ENCODE measurements around the gene MAP3K7CL.

MAP3K7CL gene, protein sequence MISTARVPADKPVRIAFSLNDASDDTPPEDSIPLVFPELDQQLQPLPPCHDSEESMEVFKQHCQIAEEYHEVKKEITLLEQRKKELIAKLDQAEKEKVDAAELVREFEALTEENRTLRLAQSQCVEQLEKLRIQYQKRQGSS

DNA sequence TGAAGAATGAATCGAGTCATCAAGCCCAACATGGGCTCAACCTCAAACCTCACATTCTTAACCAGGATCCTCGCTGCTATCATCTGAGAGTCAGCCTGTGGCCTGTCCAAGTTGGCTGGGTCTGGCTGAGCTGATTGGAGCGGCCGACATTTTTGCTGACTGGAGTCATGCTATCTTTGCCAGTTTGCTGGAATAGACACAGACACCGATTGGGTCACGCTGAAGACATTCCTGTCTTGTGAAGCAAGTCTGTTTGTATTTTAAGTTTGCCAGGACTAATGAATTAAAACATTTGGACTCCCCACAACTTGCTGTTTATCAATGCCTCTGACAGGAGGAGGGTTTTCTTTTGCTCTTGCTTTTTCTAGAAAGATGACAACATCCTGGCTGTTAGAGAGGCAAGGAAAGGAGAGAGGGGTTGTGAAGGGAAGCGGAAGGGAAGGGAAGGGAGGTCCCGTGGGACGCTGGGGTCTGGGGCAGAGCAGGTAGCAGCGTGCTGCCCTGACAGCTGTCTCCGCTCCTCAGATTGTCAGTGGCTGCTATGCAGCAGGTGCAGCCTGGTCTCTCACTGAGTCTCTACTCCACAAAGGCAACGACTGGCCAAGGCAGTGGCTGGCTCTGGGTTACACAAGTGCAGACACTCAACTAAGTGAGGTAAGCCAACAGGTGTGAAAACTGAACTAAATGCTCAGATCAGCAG is at the start of gene MAP3K7CL:
TSS of gene MAP3K7CL (plus strand) at position 375 of the 700 bp plus-strand sequence. CDS start 2,701 bp downstream, outside the sequence.
- peak; percentile 95 for DNase-seq (ENCODE audit: low spot score)

DNA sequence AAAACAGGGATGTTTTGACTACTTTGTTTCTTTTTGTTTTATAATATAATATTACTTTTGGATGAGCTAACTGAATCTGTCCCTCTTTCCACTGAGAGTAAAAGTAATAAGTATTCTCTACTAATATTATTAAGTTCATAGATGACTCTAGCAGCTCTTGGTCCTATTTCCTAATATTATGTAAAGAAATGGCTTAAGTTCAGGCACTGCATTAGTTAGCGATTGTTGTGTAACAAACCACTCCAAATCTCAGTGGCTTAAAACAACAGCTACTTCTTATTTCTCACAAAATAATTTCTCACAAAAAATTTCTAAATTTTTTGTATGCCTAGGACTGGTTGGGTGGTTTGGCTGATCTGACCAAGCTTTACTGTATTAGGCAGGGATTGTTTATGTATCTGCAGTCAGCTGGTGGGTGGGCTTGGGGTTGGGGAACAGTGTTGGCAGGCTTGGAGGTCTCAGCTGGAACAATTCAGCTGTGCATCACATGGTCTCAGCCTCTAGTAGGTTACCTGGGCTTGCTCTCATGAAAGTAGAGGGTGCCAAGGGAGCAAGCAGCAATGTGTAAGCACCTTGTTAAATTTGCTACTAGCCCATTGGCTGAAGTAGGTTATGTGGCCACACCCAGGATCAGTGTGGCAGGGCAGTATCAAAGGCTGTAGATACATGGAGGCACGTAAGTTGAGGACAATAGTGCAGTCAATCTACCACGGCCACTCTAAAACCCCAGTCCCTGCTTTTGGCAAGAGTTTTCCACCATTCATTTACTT is 48.2 kb upstream of the MAP3K7CL start:
- DNase-seq (ENCODE audit: low spot score) = no peak

DNA sequence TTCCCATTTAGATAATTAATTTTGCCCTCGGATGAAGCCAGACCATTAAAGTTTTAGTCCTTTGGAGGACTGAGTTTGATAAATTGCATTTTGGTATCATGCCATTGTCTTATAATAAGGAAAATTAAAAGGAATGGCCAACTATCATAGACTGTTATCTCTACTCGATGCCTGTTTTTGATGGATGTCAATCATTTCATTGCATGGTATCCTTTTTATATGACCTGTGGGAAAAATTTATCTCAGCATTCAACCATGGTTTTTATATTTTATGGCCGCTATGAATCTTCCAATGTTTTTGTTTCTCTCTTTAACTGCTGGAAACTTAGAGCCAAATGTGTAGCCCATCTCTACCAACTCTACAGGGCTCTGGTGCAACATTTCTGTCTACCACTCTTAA is 47.1 kb upstream of the MAP3K7CL start:
- DNase-seq (ENCODE audit: low spot score) = no peak

DNA sequence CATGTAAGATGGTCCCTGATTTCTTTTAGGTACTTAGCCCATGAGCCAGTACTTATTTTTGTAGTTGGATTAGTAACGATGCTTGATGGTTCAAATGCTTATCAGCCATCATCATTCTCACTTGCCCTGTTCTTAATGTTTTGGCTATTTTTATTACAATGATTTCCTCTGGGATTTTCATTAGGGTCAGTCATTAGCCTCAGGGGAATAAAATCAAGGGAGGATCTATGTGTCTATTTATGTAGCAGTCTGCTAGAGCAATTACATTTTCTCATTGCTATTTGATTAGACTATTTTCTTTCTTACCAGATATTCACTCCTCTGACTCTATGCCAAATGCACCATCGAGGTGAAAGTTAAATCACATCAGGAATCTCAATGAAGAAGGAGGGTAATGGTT is 46.1 kb upstream of the MAP3K7CL start:
- DNase-seq (ENCODE audit: low spot score) = no peak

DNA sequence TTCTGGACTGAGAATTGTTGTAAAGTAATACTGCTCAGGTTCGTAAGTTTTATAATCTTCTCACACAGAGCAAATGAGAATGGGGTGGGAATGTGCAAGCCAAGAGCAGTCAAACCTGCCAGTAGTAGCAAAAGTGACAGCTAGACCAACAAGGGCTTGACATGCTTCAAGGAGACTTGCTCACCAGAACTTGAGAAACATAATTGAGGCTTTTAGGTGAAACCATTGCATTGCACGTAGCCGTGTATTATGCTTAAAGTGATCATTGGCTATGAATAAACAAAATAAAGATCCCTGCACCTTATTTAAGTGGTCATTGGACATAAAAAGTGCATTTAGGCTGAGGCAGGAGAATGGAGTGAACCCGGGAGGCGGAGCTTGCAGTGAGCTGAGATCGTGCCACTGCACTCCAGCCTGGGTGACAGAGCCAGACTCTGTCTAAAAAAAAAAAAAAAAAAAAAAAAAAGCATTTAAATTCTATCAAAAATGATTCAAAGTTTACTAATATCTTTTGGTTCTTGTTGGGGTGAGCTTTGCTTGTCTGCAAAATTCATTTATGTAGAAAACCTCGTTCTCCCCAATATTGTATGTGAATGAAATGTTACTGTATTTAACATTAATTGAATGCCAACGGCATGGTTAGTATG is 45.2 kb upstream of the MAP3K7CL start:
- DNase-seq (ENCODE audit: low spot score) = no peak

DNA sequence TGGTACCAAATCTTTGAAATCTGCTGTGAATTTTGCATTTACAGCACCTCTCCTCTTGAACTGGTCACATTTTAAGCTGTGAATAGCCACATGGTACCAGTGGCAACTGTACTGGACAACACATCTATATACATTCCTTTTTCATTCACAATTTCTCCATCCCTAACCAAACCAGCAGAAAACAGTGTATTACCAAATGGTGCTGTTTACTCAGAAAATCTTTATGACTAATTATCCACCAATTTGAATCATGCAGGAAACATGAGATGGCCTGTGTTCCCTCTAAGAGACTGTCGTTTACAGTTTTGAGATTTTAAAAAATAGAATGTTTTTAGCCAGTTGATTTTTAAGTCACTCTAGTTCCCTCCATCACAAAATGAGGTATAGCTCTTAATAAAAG is 39.4 kb upstream of the MAP3K7CL start:
- peak; percentile 76 for DNase-seq (ENCODE audit: low spot score)

DNA sequence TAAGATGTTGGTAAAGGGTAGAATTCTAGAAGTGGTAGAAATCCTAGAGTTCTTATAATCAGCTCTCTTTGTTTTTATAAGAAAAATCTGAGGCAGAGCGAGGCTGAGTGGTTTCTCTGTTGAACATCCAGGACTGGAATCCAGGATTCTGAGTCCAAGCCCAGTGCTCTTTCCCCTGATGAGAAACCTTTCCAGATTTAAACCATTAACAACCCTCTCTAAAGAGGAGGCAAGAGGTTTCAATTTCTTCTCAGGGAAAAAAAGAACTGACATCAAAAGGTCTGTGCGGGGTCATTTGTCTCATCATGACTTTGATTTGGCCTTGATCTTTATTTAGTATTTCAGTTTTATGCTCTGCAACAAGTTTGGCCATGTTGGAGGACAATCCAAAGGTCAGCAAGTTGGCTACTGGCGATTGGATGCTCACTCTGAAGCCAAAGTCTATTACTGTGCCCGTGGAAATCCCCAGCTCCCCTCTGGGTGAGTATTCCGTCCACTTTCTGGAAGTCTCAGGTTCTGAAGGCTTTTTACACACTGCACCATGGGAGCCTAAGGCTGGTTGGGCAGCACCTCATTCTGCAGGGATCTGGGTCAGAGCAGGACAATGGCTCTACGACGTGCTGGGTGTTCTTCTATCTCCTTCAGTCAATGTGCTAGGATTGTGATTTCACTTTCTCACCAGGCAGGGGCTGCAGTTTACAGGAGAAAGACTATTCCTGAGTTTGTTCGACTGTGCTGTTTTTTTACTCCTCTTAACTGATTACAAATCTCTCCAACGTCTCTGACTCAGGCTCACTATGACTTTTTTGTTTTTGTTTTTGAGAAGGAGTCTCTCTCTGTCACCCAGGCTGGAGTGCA is 38.1 kb upstream of the MAP3K7CL start:
- peak; percentile 34 for DNase-seq (ENCODE audit: low spot score)

DNA sequence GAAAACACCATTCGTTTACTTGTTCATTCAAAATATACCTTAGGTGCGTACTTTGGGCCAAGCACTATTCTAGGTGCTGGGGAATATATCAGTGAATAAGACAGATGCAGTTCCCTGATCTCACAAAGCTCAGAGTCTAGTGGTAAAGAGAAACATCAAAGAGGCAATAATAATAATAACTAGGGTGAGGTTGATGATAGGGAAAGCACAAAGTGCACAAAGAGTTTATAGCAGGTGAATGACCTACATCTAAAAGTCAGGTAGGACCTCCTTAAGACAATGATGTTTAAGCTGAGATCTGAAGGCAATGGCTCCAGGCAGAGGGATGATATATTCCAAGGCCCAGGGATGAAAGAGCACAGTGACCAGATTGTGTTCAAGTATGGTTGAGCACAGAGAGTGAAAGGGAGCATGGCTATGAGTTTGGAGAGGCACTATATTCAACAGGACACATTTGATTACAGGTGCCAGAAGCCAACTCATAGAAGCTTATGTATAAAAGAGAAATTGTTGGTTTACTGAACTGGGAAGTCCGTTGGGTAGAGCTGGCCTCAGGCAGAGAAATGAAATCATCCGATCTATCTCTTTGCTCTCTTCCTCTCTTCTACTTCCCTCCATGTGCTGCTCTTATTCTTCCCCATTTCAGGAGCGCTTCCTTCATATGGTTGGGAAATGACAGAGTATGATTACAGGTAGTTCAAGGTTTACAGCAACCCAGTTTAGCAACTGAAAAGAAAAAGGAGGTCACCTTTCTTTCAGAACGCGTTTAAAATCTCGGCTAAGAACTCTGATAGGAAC is 34.0 kb upstream of the MAP3K7CL start:
- DNase-seq (ENCODE audit: low spot score) = no peak

DNA sequence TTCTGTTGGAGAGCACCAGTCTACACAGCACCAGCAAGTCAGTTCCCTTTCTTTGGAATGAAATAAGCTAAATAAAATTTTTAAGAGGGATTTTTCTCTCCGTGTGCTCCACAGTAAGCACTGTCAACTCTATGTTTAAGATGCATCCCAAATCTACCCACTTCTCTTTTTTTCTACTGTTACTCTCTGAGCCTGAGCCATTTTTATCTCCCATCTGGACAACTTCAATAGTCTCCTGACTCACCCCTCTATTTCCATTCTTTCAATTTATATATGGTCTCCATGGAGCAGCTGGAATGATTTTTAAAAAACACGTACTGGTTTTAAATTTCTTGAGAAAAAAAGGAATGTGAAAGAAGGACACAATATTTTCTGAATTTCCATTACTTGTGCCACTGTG is 32.3 kb upstream of the MAP3K7CL start:
- DNase-seq (ENCODE audit: low spot score) = no peak

DNA sequence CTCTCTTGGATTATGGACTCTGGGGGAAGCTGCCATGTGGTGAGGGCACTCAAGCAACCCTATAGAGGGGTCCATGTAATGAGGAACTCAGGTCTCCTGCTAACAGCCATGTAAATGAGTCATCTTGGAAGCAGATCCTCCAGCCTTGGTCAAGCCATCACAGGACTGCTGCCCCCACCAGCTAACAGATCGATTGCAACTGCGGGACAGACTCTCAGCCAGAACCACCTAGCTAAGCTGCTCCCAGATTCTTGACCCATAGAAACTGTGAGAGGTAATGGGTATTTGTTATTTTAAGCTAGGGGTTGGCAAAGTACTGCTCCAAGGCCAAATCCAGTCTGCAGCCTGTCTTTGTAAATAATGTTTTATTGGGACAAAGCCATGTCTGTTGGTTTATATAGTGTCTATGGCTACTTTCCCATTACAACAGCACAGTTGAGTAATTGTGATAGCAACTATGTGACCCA is 27.6 kb upstream of the MAP3K7CL start:
- no peak for DNase-seq (ENCODE audit: low spot score)

DNA sequence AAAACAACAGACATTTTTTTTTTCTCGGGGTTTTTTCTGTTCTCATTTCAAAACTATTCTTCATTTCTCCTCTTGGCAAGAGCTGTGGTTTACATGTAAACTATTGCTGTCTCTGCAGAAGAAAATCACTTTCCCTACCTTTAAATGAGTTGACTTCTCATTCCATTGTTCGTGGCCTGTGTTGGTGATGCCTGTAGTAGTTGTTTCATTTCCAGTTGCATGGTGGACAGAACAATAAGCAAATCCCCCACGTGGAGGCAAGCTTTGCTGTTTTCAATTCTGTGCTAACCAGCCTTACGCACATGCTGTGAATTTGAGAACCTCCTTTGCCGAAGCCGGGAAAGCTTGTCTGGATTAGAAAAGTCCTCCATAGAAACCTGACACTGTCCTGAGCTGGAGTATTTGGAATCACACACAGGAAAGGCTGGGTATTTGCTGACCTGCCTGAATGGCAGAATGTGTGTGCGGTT is 26.2 kb upstream of the MAP3K7CL start:
- DNase-seq (ENCODE audit: low spot score) = no peak

DNA sequence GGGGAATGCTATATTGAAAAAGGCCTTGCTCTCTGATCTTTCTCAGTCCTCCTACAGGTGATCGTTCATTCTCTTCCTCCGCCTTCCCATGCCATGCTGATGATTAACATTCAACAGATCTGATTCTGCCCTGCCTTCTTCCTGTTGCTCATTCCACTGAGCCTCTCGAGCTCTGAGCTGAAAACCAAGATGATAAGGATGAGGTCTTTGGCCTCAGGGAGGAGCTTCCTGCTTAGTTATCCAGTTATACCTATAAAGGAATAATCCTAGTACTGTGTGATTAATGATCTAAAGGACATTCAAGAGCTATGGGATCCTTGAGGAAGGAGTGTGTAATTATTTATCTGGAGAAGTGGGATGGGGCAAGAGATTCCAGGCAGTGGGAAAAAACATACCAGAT is 25.2 kb upstream of the MAP3K7CL start:
- DNase-seq (ENCODE audit: low spot score) = peak; percentile 25

DNA sequence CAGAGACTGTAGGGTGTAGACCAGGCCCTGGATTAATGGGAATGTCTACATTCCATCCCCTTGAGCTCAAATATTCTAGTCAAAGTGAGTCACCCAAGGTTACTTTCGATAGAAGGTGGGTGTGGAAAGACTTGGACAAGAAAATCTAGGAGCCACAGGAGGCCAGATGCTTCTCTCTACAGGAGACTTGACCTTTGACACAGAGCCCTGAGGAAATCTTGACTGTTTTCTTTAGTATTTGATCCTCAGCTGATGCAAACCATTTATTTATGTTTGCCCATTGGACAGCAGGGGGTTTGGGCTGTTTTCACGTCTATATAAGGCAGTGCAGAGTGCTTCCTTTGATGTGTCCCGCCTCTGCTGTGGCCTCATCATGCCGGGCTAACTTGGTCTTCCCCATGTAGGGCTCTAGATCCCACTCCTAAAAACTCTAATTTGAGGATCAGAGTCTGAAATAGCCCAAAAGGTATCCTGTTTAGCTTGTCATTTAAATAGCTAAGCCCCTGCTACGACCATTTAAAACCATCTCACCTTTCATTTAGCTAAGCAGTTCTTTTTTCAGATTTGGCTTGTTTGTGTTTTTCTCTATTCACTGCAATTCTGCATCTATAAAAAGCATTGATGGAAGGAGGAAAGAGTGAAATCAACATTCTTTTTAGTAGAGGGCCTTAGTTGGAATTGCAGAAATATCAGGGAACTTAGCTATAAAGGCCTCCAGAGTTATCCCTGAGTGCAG is 15.5 kb upstream of the MAP3K7CL start:
- DNase-seq (ENCODE audit: low spot score) = peak; percentile 61

DNA sequence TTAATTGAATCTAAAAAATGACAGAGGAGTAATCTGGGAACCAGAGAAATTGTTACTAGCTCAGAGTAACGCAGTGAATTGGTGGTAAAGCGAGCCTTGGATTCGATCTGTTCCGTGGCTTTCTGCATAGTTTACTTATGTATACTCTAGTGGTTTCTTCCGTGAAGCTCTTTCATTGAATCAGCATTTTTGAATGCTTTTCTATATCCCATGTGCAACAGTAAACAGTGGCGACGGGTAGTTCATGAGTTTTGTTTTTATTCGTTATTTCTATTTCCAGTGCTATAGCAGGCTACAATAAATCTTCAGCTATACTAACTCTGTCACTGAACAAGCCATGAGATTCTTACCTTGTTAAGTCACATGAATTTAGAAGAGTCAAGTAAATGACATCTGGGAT is 14.5 kb upstream of the MAP3K7CL start:
- no peak for DNase-seq (ENCODE audit: low spot score)

DNA sequence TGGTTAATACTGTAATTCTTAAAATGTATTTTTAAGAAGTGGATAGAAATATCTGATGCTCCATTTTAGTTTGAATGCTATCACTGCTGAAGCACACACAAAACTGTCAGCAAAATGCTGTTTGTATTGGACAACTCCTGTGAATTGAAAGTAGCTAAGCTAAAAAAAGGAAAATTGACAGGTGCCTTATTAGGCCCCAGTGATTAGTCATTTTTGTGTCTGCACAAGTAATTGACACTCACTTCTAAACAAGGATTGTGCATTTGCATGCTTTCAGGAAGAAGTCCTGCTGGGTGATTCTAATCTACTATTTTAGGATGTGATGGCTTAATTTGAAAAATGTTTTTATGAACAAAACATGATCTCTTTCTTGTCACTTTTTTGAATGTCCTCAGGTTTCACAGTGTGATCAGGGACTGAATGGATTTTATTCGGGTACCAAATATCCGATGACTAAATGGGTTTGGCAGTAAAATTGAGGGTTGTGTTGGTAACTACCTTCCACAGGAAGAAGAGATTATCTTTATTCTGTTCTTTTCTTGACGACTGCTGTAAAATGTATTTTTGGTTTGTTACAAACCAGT is 13.0 kb upstream of the MAP3K7CL start:
- no peak for DNase-seq (ENCODE audit: low spot score)

DNA sequence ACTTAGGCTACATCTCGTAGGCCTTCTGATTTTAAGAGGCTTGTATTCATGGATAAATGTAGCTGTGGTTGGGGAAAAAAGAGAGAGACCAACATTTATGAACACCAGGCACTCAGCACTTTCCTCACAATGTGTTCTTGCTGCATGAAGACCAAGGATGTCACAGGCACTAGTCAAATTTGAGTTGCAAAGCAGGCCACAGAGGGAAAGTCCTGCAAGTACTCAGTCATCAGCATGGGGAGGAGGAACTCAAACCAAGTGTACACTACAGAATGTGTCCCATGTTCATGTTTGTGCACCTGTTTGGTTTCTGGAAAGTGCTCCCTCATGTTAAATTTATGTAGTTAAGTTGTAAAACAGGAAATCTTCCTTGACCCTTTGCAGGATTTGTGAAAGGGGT is 8.7 kb upstream of the MAP3K7CL start:
- no peak for DNase-seq (ENCODE audit: low spot score)

DNA sequence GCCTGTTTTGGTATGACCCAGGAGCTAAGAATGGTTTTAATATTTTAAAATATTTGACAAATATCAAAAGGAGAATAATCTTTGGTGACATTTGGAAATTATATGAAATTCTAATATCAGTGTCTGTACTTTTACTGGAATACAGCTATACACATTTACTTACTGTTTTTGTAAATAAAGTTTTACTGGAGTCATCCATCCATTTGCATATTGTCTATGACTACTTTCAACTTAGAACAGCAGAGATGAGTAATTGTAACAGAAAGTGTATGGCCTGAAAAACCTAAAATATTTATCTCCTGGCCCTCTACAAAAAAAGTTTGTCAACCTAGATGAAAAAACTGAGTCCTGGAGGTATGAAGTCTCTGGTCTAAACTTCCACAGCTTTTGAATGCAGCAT is 5.8 kb upstream of the MAP3K7CL start:
- DNase-seq (ENCODE audit: low spot score) = no peak

DNA sequence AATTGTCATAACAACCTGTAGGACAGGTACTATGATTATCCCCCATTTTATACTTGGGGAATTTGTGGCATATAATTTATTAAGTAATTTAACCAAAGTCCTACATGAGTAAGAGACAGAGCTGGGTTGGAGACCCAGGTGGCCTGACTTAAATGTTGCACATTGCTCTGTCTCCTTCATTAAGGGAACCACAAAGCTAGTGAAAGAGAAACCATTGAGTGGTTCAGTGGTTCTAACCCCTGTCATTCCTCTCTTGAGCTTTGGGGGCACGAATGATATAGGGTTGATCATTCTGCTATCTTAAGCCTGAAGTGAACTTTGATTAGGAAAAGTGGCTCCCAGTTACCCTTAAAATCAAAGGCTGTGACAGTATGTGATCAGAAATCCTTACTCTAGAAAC is 5.3 kb upstream of the MAP3K7CL start:
- DNase-seq (ENCODE audit: low spot score) = no peak

DNA sequence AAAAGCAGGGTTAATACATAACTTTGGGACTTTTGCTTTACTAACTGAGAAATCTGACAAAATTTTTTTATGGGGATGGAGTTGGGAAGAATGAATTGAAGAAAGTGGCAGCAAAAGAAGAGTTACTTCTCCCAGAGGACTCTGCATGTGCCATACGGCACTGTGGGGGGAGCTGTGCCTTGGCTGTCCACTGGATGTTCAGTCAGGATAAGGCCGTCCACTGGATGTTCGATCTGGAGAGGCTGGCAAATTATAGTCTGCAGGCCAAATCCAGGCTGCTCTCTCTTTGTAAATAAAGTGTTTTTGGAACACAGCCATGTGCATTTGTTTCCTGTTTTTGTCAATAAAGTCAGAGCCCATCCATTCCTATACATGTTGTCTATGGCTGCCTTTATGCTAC is 4.5 kb upstream of the MAP3K7CL start:
- no peak for DNase-seq (ENCODE audit: low spot score)

DNA sequence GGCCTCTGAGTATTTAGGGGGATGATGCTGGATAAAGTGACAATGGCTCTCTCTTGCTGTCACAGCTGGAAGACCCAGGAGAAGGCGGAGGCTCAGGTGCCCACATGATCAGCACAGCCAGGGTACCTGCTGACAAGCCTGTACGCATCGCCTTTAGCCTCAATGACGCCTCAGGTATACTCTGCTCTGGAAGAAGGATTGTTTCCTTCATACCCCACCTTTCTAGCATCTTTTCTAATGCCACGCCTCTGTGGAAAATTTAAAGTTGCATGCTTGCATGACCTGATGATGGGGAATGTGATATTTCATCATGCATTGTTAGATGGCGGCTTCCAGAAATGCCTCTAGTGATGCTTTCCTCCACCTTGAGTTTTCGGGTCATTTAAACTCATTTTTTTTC is 2.8 kb downstream of the MAP3K7CL start:
- no peak for DNase-seq (ENCODE audit: low spot score)

Data from AG20443 (cell line).